NCI-H1436 treated with DMSO at 0.1 percent for 48 hours (cell line): ENCODE data around the gene NOL4L.
A peak's percentile ranks its signal among the peaks of the same experiment; 100 is the strongest.

ENCODE experiments used
- DNase-seq: peaks from one replicate; lab custom pipeline; 2025; lab: John Stamatoyannopoulos, UW

Gene NOL4L

GRCh38 chr20:32585011-32585585, at the start of gene NOL4L:
NOL4L (minus strand) TSS chr20:32585333; CDS start chr20:32584890, 443 bp downstream.
- DNase-seq, result no peak

- no peak for DNase-seq
Observed at GRCh38 chr20:32634041-32634805, 49.1 kb upstream of the NOL4L start.

- no peak for DNase-seq
Observed at GRCh38 chr20:32632461-32633354, 47.6 kb upstream of the NOL4L start.

DNA sequence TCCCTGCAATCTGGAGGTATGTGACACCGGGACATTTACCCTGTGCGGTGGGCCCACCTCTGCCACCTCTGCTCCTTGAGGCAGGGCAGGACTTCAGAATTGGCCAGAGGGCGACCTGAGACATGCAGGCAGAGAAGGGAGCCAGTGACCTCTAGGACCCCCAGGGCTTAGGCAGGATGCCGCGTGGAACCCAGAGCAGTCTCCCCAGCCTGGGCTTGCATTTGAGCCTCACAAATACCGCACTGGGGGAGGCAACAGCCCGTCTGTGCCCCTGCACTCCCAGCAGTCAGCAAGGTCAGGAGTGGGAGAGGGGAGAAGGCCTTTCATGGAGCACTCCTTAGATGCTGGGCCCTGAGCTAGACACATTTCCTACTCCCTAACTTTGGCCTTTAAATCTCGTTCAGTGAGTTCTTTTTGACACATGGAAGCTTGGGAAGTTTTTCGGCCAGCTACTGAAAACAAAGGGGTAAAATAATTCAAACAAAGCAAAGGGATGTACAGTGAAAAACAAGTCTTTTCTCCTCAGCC, 46.9 kb upstream of the NOL4L start:
- DNase-seq, result no peak

DNA sequence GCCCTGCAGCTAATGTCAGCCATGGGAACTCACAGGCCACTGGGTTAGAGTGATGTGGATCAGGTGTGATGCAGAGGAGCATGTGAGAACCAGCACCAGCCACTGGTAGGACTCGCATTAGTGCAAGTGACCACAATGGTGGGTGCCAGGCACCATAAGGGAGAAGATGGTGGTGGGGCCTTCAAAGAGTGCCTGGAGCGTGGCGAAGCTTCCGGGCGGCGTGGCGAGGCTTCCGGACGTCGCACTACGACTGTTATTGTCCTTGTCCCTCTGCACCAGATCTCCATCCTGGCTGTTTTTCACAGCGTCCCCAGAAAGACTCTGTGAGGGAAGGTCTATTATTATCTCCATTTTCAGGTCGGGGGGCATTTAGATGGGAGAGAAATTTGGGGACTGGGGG, 44.7 kb upstream of the NOL4L start:
- no peak for DNase-seq

DNA sequence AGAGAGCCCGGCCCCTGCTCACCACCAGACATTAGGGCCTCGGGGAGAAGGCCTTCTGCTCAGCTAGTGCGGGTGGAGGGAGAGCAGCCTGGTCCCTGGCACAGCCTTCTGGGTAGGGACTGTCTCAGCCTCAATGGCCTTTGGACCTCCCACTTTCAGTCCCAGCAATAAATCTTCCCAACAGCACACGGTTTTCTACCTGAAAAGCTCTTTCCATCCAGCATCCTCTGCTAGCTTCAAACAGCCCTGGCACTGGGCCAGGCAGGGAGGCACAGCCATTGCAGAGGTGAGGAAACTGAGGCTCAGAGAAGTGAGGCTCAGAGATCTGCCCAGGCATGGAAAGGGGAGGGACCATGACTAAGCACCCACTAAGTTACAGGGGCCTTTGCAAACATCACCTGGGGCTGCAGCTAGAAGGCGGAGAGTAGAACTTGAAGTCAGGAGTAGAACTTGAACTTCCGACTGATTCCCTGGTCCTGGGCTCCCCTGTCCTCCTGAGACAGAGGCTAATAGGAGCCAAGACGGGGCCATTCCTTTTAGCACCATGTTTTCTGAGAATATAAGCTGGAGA, 43.9 kb upstream of the NOL4L start:
- DNase-seq, result no peak

DNA sequence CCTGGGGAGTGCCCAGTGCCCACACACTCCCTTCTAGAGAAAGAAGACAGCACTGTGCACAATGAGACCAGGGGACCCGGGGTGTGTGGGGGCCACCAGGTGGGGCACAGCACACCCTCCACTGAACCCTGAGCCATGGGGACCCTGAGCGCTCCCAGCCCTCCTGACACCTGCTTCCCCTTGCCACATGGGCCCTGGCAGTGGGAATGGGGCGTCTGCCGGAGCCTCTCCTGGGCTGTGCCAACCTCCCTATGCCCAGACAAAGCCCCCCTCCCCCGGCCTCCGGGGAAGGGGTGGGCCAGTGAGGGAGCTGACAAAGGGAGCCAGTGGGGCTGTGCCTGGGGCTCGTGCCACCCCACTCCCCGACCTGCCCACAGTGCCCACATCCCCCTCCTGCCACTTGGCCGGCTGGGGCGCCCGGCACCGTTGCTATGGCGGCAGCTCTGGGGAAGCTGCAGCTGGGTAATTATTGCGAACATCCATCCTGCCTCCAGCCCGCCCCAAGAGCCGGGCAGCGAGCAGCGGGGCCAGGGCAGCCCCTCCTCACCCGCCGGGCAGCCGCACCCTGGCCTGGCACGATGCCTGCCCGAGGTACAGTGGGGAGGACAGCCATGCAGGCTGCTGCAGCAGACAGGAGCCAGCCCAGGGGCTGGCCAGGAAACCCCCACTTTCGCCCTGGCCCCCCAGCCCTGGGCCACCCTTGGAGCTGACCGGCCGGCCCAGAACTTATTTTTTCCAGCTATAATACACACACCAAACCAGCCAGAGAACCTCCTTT, 41.9 kb upstream of the NOL4L start:
- peak; percentile 62 for DNase-seq

GRCh38 chr20:32626407-32626806, 41.3 kb upstream of the NOL4L start:
- DNase-seq, result no peak

DNA sequence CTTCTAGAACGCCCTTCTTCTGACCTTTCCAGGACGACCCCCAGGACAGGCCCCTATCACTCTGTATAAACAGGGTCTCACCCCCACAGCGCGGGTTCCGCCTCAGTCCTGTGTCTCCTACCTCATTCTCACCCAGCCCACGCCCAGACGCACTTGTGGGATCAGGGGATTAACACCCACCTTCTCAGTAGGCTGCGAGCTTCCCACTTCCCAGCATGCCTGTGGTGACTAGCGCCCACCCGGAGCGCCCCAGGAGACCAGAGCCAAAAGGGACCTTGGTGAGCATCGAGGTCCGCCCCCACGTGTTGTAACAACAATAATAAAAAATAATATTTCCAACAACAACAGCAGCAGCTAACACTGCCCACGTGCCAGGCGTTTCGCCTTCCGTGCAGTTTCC, 40.9 kb upstream of the NOL4L start:
- no peak for DNase-seq

- DNase-seq, result no peak
Observed at GRCh38 chr20:32624687-32625345, 39.7 kb upstream of the NOL4L start.

DNA sequence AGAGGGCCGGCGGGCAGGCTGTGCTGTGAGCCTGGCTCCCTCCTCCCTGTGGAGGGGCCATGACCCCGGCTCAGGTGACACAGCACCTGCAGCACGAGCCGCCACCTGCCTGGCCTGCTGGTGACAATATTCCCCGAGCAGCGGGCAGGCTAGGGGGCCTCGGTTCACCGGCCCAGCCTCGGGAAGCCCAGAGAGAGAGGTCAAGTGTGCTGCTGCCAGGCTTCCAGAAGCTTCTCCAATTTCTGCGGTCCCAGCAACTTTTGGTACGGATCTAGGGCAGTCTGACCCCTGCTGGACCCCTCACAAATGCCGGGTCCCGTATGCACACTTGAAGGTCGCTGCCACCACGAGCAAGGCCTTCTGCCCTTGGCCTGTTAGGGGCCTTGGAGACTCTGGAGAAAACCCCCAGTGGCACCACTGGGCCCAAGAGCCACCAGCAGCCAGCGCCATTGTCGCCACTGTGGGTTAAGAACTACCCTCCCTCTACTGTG, 38.6 kb upstream of the NOL4L start:
- no peak for DNase-seq

DNA sequence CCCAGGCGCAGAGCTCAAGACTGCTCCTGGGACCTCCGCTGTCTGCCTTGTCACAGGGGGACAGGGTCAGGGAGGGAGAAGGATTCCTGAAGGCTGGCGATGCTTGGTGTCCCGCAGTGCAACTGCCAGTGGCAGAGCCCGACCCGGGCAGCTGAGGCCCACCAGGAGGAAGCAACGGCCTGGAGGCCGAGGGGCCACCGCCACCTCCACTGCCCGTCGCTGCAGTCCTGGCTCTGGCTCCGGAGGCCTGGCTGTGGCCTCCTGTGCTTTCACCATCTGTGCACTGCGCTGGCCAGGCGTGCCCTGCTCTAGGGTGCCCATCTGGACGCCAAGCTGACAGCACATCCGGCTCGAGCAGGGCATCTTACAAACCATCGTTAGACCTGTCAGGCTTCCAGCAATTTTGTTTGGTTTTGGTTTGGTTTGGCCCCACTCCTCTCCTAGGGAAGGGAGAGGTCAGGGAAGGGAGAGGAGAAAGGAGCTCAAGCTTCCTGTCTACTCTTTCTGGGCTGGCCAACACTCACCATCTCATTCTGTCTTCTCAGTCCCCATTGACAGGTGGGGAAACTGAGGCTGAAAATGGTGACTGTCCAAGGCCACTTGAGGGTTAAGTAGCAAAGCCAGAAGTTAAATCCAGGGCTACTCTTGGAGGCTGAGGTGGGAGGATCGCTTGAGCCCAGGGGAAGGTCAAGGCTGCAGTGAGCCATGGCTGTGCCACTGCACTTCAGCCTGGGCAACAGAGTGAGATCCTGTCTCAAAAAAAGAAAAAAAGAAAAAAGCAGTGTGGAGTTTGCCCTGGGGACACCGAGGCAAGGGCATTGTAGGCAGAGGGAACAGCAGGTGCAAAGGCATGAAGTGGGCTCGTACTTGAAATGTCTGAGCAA, 37.7 kb upstream of the NOL4L start:
- DNase-seq, result no peak

DNA sequence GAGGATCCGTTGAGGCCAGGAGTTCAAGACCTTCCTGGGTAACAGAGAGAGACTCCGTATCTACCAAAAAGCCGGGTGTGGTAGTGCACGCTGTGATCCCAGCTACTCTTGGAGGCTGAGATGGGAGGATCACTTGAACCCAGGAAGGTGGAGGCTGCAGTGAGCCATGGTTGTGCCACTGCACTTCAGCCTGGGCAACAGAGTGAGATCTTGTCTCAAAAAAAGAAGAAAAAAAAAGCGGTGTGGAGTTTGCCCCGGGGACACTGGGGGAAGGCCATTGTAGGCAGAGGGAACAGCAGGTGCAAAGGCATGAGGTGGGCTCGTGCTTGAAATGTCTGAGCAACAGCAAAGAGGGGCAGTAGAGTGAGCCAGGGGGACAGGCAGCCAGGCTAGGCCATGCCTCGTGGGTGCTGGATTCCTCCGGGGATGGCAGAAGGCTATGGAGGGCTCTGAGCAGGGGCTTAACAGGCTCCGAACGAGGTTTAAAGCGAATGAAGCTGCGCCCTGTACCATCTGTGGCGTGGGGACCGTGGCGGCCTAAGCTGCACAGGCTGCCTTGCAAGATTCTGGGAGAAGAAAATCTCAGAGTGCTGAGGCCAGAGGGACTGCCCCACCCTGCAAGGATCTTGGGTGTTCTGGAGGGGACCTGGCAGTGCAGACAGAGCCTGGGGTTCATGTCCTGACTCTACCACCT, 36.9 kb upstream of the NOL4L start:
- no peak for DNase-seq

DNA sequence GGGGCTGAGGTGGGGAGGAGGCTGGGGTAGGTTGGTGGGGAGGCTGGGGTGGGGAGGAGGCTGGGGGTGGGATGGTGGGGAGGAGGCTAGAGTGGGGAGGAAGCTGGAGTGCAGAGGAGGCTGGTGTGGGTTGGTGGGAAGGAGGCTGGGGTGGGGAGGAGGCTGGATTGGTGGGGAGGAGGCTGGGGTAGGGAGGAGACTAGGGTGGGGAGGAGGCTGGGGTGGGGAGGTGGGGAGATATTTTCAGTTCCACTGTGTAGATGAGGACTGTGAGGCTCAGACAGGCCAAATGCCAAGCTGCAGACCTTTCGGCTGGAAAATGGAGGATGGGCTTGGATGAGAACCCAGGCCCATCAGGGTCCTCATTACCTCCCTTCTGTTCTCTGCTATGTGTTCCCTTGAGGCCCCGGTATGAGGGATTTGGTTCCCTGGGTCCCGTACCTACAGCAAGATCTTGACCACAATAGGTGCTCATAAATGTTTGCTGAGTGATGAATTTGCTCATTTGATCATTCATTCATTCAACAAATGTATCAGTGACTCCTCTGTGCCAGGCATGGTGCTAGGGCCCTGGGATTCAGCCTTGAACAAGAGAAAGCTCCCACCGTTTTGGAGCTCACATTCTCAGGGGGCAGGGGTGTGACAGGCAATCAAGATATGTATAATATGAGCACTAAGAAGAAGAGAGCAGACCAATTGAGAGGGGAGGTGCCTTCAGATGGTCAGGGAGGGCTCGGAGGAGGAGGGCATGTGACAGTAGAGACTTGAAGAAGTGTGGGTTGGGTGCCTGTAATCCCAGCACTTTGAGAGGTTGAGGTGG, 36.1 kb upstream of the NOL4L start:
- no peak for DNase-seq

- DNase-seq, result no peak
Observed at GRCh38 chr20:32619586-32619985, 34.5 kb upstream of the NOL4L start.

DNA sequence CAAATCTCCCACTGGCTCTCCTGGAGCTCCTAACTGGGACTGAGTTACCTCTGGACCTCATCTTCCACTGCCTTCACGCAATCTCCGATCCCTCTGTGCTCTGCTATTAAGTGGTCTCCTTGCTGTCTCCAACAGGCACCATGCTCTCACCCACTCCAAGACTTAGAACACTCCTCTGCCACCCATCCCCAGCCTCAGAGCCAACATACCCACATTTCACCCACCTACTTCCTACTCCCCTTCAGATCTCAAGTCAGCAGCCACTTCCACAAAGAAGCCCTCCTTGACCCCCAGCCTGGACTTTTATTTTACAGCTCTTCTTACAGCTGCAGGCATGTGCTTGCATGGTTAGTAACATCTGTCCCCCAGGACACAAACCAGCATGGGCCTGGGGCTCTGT, 29.6 kb upstream of the NOL4L start:
- DNase-seq, result no peak

DNA sequence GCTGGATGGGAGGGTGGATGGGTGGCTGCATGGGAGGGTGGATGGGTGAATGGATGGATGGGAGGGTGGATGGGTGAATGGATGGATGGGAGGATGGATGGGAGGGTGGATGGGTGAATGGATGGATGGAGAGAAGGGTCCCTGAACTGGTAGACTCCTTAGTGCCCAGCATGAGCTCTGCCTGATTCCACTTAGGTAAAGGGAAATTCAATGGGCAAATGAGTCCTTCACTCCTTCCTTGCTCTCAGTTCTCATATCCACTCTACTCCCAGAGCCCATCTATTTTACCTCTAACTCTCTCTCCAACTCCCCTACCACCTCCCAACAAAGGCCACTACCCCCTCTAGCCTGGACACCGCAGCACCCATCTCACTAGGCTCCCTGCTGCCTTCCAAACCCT, 29.2 kb upstream of the NOL4L start:
- DNase-seq, result no peak
